Measurements from ENCODE around the gene TPK1.

TPK1 gene

GRCh38 chr7:144835652-144836544, at the start of gene TPK1:
TPK1 (minus strand) TSS chr7:144836053; CDS start chr7:144835602, 451 bp downstream.
- peak; percentile 66 for DNase-seq

DNA sequence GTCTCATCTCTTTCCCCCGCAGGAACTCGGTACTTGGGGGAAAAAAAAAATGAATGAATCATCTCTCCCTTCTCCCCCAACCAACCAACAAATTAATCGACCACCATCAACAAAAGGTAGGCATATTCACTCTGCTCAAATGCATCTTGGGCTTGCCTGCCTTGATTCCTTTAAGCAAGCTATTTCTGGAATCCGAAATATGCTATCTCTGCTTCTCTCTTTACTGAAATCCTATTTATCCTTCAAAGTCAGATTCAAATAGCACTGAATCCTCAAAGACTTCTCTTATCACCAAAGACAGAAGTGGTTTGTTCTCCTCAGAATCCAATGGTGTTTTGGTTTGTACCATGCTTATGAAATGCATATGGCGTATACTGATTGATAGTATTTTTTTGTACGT, 49.6 kb upstream of the TPK1 start:
- no peak for DNase-seq

GRCh38 chr7:144884896-144885295, 49.0 kb upstream of the TPK1 start:
- DNase-seq, result no peak

- DNase-seq, result no peak
Observed at GRCh38 chr7:144873316-144873845, 37.5 kb upstream of the TPK1 start.

GRCh38 chr7:144869082-144869481, 33.2 kb upstream of the TPK1 start:
- no peak for DNase-seq

- DNase-seq, result no peak
Observed at GRCh38 chr7:144866189-144866588, 30.3 kb upstream of the TPK1 start.

GRCh38 chr7:144863320-144863647, 27.4 kb upstream of the TPK1 start:
- no peak for DNase-seq

- DNase-seq, result no peak
Observed at GRCh38 chr7:144862612-144863319, 26.9 kb upstream of the TPK1 start.

DNA sequence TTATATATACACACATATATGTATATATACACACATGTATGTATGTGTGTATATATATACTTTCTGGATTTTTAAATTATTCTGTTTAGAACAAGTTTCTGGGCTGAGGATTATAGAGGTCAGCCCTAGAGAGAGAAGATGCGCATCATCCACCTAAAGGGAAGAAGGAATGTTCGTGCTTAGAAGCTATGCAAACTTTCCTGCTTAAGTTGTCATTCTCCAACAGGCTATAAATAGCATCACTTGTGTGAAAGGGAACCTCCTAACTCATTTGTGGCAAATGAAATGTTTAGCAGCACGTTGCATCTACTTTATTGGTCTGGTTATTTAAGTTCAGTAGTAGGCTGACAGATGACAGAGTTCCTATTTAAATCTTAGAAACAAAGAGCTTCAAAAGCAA, 23.9 kb upstream of the TPK1 start:
- DNase-seq, result no peak

GRCh38 chr7:144857463-144857862, 21.6 kb upstream of the TPK1 start:
- DNase-seq, result no peak

DNA sequence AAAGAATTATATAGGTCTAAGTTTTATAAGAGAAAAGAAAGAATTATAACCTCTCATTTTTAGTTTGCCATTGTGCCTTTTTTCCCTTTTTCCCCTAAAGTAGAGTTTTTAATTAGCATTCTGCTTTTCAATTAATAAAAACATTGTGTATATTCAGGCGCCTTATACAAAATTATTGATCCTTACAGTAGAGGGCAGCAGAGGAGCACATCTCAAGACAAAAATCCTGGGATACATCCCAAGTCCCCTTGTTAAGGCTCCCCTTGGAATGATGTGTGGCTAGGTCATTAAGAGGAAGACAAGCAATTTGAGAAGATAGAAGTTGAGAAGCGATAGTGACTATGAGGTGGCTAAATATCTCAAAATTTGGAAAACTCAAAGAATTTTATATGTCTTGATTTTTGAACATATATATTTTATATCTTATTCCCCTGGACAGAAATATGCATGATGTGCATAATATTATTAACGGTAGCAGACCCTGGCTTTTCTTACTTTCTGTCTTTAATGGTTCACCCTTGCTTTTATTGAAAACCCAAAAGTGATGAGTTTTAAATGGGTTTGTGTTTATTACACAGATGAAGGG, 19.1 kb upstream of the TPK1 start:
- DNase-seq, result peak; percentile 13

DNA sequence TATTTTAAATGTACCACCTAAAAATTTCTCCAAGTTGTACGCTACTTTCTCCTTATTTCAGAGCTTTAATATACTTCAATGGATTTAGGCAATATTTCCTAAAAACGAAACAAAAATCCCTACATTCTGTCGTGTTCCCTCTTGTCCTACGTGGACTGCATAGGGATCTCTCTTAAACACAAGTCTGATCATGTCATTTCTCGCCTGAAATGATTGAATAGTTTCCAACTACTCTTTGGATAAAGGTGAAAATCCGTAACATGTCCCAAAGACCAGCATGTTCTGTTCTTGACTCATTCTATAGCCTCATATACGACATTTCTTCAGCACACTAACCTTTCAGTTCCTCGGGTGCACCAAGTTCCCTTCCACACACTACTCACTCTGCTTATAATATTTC, 17.7 kb upstream of the TPK1 start:
- no peak for DNase-seq

- no peak for DNase-seq
Observed at GRCh38 chr7:144848078-144848477, 12.2 kb upstream of the TPK1 start.

DNA sequence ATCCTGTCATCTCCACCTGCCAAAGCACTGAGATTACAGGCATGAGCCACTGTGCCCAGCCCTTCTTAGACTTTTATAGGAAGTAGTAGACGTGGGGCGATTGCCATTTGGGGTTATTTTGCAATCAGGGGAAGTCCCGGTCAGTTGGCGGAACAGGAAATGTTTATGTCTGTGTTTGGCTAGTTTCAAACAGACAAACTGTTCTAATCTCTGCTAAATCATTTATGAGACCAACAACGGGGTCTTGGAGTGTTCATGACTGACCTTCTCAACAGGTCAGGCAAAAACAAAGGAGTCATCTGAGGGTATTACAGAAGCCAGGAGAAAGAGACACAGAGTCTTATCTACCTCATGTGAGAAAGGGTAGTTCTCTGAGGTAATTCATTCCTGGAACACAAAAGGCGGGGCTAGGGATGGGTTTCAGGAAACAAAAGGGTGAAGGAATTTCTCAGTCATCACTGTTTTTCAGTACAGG, 6.6 kb upstream of the TPK1 start:
- DNase-seq, result no peak

- DNase-seq, result no peak
Observed at GRCh38 chr7:144836545-144836842, 641 bp upstream of the TPK1 start.

DNA sequence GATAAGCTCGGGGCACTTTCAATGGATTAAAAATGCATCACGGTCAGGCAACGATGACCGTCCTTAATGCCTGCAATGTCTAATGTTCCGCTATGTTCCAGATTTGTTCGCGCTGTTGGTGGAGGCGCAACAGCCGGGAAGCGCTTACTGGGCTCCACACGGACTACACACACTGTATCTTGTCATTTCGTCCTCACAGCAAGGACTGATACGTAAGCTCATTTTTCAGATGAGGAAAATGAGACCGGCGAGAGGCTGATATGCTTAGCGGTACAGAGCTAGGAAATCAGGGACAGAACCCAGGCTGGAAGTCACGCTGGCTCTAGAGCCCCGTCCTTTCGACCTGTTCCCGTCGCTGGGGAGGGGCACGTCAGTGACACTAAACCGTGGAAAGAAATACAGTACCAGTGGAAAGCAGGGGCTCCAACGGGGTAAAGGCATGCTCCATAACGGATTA, 670 bp downstream of the TPK1 start:
- no peak for DNase-seq

DNA sequence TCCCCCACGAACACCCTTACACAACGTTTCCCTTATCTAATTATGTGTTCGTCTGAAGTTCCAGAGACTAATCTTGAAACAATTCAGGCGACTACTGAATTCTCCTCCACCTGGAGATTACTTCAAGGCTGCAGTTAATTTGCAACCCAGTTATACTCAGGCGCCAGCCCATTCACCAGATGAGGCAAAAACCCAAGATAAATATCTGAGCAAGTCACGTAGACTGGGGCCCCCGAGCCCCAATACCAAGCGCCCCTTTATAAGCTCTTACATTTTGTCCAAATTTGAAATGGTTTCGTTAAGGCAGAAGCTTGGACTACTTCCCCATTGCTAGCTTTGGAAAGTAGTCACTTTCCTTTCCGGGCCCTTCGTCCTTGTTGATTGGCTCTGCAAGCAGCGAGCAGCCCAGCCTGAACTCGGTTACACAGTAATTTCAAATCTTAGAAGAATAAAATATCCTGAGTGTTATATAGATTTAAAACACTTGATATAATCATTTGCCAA, 1.2 kb downstream of the TPK1 start:
- DNase-seq, result no peak

GRCh38 chr7:144830811-144831210, 5.0 kb downstream of the TPK1 start:
- no peak for DNase-seq

- no peak for DNase-seq
Observed at GRCh38 chr7:144830024-144830785, 5.6 kb downstream of the TPK1 start.

DNA sequence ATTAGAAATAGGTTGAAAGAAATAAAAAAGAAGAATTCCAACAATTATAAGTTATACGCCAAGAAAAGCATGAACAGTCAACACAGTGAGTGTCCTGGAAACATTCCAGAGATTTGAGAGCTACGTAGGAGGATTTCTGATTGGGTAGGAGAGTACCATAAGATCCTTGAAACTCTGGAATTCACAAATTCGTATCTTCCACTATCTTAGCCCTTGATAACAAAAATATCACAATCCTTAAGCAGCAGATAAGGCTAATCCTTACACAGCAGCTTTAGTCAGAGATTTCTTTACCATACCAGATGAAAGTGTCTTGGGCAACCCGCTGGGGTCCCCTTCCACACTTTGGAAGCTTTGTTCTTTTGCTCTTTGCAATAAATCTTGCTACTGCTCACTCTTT, 8.2 kb downstream of the TPK1 start:
- DNase-seq, result no peak

GRCh38 chr7:144826208-144826607, 9.6 kb downstream of the TPK1 start:
- no peak for DNase-seq

DNA sequence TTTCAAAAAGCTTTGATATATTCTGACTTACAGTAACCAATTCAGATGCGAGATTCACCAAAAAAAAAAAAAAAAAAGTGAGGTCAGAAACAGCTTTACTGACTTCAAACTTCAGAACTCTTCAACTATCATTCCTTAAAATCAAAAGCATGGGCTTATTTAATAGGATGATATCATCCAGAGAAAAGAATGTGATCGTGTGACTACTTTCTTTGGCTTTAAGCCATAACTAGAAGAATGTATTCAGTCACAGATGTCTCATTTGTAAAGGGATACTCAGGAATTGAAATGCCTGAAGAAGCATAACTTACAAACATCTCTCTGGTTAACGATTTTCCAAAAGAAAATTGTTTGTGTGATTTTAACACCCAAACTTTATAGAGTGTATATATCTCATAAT, 11.5 kb downstream of the TPK1 start:
- no peak for DNase-seq

DNA sequence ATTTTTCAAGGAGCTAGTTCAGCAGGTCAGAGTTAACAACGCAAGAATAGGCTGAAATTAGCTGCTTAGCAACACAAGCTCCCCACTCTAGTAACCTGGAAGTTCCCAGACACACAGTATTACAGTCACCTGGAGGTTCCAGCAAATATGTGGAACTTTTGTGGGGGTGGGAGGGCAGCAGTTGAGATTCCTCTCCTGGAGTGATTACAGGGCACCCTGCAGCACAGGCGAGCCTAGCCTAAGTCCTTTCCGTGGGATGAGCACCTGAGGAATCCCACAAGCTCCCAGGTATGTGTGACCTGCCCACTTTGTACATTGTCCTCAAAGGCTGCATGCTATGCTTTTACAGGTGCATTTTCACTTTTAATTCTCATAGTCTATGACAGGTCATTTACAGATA, 13.6 kb downstream of the TPK1 start:
- DNase-seq, result no peak

Measured in NCI-H446 treated with DMSO at 0.1 percent for 48 hours (cell line).